NCI-H446 treated with DMSO at 0.1 percent for 48 hours (cell line): Measurements from ENCODE around the gene SUSD2.
"Not testable (repeated sequence)": the region's sequence is repeated elsewhere in the genome, so short reads cannot be mapped to it uniquely, and the experiment has no call there.

ENCODE experiments used
- DNase-seq: peaks from one replicate; lab custom pipeline; 2025; lab: John Stamatoyannopoulos, UW

The SUSD2 gene

DNA sequence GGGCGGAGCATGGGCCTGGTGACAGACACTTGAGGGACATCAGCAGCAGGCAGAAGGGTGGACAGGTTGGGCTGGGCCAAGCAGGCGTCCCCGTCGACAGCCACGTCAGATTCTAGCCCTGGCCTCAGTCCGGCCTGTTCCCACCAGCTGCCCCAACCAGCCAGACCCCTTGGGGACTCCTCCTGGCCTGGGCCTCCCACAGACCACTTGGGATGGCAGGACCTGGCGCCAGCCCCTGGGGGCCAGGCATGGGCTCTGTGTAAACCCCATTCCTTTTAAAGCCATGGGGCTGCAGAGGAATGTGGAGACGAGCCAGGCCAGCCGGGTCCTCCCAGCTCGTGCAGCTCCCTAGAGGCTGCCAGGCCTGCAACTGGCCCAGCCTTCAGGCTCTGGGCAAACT is 4.7 kb upstream of the SUSD2 start:
- no peak for DNase-seq

DNA sequence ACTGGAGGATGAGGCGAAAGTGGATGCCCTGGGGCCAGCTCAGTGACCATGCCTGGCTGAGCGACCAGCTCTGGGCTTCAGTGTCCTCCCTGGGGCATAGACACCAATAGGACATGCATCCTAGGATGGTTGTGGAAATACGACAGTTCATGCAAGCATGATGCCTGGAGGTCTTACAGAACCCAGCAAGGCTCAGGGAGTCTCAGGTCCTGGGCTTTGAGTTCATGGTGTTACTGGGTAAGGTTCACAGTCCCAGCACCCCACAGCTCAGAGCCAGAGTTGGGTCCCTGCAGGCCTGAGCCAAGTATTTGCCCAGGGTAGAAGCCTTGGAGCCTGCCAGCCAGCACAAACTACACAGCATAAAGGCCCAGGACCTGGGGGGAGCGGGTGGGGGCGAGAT is 4.2 kb upstream of the SUSD2 start:
- no peak for DNase-seq

DNA sequence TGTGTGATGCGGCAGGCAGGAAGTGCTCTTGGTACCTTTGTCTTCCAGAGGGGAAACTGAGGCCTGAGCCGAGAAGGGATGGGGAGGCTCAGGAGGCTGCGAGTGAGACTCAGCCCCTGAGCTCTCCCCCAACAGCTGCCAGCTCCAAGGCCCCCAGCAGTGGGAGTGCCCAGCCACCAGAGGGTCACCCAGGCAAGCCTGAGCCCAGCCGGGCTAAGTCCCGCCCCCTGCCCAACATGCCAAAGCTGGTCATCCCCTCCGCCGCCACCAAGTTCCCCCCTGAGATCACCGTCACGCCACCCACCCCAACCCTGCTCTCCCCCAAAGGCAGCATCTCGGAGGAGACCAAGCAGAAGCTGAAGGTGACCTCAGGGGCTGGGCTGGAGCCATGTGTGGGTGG is 3.8 kb upstream of the SUSD2 start:
- no peak for DNase-seq

DNA sequence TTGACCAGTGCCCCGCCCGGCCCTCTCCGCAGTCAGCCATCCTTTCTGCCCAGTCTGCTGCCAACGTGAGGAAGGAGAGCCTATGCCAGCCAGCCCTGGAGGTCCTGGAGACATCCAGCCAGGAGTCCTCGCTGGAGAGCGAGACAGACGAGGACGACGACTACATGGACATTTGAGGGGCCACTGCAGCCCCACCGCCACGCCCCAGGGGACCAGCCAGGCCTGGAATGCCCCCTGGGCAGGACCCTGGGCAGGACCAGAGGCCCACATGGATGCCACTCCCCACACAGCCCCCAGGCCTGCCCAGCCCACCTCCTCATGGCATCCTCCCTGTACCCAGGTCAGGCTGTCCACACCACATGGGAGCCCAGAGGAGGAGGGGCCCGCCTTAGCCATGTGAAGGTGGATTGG is 3.3 kb upstream of the SUSD2 start:
- no peak for DNase-seq

DNA sequence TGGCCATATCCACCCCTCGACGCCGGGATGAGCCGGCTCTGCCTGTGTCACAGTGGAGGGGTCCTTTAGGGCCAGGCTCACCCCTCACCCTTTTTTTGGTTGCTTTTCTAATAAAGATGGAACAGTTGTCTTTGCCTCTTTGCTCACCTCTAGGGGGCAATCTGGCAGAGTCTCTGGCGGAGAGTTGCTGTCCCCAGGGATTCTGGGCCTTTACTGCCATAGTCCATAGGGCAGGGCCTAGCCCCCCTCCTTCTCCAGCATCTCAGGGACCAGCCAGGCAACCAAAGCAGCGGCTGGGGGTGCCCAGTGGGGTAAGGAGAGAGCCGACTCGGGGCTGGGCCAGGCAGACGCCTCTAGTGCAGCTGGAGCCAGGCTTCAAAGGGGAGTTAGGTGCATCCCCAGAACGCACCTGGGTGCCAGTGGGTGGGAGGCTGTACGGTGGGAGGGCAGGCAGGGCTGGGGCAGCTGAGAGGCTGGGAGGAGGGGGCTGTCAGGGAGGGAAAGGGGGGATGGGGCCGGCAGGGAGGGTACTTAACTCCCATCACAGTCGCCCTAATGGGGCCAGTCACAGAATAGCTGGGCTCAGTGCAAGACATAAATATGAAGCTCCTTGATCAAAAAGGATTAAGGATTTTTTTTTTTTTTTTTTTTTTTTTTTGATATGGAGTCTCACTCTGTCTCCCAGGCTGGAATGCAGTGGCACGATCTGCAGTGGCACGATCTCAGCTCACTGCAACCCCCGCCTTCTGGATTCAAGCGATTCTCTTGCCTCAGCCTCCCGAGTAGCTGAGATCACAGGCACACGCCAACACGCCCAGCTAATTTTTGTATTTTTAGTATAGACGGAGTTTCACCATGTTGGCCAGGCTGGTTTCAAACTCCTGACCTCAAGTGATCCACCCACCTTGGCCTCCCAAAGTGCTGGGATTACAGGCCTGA is 2.5 kb upstream of the SUSD2 start:
- no peak for DNase-seq

DNA sequence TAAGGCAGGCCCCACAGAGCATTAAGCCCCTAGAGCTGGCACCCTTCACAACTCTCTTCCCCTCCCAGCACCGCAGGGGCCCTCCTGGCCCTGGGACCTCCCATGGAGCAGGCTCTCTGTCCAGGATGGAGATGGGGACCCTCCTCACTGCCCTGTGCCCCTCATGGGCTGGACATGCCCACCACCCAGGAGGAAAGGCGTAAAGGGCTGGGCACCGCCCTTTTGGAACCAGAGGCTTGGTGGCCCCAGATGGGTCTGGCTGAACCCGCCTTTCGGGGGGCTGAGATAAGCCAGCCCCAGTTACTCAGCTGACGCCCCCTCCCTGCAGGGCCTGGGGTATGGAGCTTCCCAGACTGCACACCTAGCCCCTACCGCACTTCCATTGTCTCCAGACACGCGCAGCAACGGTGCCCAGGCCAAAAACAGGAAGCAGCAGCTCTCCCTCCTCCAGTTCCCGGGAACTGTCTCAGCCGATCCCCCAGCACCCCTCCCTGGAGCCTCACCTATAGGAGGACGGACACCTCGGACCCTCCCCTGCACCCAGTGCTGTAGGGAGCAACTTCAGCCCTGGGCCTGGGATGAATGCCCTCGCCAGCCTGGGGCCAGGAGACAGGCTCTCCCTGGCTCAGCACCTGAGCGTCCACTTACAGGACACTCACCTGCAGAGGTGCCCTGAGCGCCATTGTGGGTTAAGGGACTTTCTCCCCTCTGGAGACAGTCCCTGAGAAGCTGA is 1.6 kb upstream of the SUSD2 start:
- DNase-seq: no peak

DNA sequence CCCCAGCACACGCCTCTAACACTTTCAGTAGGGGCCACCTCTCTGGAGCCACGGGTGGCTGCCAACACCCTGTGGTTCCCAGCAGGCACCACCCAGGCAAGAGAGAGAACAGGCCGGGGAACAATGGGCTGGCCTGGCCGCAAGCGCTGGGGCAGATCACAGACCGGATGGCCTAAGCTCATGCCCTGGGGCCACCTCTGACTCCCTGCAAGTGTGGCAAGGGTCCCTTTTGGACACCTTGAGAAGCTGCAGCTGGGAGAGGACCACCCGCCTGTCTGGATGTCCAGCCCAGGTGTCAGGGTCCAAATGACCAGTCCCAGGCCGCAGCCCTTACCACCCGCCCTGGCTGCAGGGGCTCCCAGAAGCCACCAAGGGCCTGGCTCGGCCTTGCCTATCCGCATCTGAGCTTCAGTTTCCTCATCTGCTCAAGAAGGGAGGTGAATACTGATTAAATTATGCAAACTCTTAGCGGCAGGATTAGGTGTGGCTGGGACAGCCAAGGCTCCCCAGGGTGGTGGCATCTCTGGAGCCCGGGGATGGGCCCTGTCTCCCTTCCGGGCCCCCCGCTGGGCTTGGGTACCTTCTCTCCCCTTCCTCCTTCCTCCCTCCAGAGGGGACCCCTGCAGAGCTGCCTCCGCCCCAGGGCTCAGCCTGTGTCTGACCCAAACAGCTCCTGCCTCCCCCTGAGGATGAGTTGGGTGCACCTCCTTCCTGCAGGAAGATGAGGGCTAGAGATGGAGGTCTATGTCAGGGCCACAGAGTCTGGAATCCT is 785 bp upstream of the SUSD2 start:
- DNase-seq: no peak

DNA sequence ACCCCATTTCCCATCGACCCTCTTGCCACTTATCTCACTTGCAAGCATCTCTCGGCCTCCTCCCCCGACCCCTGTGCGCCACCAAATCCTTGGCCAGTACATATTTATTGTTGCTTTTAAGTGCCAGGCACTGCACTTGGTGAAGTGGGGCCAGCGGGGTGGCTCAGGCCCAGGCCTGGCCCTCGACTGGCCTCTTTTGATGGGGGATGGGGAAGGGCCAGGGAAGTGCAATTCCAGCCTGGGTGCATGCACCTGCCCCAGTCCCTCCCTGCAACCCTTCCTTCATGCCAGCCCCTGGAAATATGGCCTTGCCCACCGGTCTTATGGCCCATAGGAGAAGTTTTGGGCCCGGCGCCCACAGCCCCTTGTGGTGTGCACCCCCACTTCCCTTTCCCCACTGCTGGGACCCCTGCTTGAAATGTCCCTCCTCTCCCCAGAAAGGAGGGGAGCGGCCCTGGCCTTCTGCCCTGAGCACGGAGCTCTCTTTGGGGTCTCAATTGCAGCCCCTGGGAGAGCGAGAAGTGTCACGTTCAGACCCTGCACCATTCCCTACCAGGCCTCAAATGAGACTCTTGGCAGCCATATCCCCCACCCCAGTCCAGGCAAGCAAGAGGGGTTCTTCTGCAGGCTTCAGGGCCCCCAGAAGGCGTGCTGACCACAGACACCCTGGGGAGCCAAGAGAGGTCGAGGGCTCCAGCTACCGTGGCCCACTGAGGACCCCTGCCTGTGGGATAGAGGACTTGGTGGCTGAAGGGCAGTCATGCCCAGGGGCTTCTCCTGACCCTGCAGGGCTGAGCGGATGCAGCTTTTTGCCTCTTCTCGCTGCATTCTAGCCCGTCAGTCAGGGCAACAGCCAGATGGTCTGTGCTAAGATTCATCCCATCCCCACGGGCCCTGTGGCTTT is 961 bp downstream of the SUSD2 start:
- DNase-seq: no peak

DNA sequence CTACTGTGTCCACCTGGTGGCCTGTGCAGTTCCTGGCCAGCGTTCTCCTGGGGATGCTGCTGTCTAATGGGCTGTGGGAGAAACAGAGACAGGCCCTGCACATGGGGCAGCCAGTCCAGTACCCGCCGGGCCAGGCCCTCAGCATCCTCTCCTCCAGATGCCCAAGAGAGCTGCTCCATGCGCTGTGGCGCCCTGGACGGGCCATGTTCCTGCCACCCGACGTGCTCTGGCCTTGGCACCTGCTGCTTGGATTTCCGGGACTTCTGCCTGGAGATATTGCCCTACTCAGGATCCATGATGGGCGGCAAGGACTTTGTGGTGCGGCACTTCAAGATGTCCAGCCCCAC is 1.6 kb downstream of the SUSD2 start:
- not testable (repeated sequence) for DNase-seq

DNA sequence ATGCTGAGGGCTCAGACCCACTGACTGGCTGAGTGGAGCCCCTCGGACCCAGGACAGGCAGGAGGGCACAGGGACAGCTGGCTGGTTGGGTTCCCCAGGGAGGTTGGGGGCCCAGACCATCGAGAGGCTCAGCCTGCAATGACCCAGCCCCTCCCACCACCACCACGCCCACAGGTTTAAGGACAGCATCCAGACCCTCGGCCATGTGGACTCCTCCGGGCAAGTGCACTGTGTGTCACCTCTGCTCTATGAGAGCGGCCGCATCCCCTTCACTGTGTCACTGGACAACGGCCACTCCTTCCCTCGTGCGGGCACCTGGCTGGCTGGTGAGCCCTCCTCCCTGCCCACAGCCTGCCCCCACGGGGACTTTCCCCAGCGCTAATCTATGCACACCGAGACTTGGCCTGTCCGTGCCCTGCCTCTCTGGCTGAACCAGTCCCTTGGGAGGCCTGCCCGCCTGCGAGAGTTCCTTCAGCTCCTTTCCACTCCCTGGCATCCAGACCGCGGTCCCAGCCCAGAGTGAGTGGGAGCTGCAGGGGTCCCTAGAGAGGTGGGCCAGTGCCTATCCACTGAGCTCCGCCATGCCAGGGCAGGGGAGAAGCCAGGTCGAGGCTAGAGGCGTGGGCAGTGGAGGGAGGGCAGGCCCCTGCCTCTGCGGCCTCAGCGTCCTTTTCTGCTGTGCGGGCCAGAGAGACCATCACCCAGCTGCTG is 2.2 kb downstream of the SUSD2 start:
- no peak for DNase-seq

DNA sequence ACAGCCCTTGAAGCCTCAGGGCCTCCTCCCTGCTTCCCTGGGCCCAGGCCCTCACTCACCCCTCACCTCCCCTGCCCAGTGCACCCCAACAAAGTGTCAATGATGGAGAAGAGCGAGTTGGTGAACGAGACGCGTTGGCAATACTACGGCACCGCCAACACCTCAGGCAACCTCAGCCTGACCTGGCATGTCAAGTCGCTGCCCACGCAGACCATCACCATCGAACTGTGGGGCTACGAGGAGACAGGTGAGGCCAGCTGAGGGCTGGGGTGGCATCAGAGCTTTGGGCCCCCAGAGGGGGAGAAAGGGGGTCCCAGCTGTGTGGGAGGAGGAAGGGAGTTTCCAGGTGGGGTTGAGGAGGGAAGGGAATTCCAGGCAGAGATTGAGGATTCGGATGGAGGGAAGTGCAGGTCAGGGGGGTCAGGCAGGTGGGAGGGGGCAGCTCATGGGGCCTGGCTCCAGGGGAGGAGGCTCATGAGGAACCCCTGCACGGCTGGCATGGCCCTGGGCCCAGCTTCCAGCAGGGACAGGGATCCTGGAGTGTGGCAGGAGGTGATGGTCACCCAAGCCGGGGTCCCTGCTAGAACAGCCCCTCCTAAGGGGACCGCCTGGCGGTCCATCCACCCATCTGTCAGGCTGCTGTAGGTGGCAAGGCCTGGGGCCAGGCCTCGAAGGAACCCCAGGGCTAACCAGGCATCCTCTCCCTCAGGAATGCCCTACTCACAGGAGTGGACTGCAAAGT is 2.9 kb downstream of the SUSD2 start:
- no peak for DNase-seq

DNA sequence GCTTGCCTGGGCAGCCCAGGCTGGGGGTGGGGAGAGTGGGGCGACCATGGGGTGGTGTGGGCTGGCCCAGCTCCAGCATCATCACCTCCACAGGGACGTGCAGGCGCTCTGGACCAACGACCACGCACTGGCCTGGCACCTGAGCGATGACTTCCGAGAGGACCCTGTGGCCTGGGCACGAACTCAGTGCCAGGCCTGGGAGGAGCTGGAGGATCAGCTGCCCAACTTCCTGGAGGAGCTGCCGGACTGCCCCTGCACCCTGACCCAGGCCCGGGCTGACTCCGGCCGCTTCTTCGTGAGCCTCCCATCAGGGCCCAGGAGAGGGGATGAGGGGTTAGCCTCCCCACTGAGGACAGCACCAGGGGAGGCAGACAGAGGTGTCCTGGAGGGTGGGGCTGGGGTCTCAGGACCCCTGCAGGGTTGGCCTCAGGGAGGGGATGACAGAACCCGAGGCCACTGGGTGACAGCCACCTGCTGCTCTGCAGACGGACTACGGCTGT is 3.8 kb downstream of the SUSD2 start:
- DNase-seq: no peak

DNA sequence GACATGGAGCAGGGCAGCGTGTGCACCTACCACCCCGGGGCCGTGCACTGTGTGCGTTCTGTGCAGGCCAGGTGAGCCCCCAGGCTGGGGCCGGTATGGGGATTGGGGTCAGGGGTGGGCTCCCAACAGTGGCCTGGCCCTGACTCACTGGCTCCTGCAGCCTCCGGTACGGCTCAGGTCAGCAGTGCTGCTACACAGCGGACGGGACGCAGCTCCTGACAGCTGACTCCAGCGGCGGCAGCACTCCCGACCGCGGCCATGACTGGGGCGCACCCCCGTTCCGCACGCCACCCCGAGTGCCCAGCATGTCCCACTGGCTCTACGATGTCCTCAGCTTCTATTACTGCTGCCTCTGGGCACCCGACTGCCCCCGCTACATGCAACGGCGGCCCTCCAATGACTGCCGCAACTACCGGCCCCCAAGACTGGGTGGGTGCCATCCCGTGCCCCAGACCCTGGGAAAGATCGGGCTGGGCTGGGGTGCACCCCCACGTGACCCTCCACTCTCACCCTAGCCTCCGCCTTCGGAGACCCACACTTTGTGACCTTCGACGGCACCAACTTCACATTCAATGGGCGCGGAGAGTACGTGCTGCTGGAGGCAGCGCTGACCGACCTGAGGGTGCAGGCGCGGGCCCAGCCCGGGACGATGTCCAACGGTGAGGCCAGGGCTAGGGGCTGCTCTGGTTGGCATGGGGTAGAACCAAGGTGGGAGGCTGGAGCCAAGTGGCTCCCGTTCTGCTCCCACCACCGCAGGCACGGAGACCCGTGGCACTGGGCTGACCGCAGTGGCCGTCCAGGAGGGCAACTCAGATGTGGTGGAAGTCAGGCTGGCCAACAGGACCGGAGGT is 4.4 kb downstream of the SUSD2 start:
- no peak for DNase-seq

DNA sequence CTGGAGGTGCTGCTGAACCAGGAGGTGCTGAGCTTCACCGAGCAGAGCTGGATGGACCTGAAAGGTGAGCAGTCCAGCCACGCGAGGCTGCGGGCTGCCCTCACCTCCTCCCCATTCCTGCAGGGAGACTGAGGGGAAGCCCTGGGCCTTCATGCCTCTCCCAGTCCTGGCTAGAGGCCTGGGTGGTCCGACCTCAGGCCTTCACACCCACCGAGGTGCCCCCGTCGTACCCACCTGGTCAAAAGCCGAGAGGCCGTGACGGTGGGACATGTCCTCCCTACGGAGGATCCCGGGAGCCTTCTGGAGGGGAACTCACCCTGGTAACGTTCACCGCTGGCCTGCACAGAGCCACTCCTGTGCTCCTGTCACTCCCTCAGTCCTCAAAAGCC is 5.1 kb downstream of the SUSD2 start:
- DNase-seq: no peak

DNA sequence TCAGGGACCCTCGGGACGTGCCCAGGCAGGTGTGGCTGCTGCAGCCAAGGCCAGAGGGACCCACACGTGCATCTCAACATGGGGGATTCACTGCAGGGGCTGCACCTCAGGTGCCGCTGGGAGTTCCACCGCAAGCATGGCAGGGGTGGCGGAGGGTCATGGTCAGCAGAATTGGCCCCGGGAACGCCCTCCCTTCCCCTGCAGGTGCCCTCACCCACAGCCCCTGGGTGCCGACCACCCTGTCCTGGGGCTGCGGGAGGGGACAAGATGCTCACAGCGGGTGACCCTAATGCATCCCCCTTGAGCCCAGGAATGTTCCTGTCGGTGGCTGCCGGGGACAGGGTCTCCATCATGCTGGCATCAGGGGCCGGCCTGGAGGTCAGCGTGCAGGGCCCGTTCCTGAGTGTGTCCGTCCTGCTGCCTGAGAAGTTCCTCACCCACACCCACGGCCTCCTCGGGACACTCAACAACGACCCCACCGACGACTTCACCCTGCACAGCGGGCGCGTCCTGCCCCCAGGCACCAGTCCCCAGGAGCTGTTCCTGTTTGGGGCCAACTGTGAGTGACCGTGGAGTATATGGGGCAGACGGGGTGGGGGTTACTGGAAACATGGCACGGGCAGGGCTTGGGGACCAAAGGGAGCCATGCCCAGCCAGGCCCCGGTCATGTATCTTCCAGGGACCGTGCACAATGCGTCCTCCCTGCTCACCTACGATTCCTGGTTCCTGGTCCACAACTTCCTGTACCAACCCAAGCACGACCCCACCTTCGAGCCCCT is 5.8 kb downstream of the SUSD2 start:
- DNase-seq: no peak

DNA sequence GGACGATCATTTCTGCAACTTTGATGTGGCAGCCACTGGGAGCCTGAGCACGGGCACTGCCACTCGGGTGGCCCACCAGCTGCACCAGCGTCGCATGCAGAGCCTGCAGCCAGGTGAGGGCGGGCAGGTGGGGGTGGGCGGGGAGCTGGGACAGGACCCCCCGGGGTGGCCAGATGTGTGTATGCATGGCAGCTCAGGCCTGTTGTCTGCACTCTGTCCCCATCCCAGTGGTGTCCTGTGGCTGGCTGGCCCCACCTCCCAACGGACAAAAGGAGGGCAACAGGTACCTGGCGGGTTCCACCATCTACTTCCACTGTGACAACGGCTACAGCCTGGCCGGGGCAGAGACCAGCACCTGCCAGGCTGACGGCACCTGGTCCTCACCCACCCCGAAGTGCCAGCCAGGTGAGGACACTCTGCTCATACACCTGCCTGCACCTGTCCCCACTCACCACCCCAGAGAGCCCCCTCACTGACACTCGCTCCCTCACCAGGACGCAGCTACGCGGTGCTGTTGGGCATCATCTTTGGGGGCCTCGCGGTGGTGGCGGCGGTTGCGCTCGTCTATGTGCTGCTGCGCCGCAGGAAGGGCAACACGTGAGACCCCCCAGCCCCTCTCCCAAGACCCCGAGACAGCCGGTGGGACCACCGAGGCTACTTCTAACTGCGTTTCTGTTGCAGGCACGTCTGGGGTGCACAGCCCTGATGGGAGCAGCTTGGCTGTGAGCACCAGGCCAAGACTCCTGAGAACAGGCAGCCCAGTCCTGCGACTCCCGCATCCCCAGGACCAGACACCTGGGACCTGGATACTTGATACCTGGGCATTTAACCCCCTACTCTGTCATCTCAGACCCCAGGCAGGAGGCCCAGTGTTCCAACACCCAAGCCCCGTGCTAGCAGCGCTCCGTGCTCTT is 6.7 kb downstream of the SUSD2 start:
- no peak for DNase-seq

DNA sequence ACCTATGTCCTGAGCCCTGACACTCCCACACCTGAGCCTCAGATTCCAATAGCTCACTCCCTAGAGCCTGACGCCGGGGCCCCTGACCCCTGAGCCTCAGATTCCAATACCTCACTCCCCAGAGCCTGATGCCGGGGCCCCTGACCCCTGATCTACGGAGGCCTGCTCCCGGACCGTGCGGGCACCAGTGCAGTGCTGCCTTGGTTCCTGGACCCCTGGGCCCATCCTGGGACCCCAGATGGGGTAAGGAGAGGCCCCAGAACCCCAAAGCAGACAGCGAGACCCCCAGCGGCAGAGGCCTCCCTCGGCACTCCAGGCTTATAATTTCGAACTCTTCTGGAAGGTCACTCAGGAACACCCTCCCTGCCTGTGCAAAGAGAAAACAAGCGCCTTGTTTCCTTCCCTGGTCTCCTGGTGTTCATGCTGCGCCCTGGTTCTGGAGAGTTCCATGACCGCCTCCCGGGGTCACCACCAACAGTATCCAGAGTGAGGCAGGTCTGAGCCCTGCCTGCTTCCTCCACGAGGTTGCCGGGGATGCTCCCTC is 7.5 kb downstream of the SUSD2 start:
- no peak for DNase-seq
